Activated naive CD4-positive, alpha-beta T cell treated with anti-CD3 and anti-CD28 coated beads, Interleukin-2, amount 10 ng/mL, durations not matched to agents 5 hours and 36 hours (primary cell): Measurements from ENCODE around the gene MIA3. TPM values are rescaled to one million over a fixed set of nuclear protein-coding genes. Genes with fewer than 3 reads are reported as not detected.

Experiments
- total RNA-seq, 2 experiments: library from RNA; stranded (reverse); gene quantifications; one replicate each; pipeline ENCODE4 v1.2.3, GENCODE V29; 2021

The MIA3 gene
- total RNA-seq, result 10 to 100 TPM; 58.2 to 63.9 TPM

GRCh38 chr1:222618001-222618879 lies at the start of gene MIA3:
TSS of gene MIA3 (plus strand) at chr1:222618097. CDS start at chr1:222618111, 14 bp downstream.

DNA sequence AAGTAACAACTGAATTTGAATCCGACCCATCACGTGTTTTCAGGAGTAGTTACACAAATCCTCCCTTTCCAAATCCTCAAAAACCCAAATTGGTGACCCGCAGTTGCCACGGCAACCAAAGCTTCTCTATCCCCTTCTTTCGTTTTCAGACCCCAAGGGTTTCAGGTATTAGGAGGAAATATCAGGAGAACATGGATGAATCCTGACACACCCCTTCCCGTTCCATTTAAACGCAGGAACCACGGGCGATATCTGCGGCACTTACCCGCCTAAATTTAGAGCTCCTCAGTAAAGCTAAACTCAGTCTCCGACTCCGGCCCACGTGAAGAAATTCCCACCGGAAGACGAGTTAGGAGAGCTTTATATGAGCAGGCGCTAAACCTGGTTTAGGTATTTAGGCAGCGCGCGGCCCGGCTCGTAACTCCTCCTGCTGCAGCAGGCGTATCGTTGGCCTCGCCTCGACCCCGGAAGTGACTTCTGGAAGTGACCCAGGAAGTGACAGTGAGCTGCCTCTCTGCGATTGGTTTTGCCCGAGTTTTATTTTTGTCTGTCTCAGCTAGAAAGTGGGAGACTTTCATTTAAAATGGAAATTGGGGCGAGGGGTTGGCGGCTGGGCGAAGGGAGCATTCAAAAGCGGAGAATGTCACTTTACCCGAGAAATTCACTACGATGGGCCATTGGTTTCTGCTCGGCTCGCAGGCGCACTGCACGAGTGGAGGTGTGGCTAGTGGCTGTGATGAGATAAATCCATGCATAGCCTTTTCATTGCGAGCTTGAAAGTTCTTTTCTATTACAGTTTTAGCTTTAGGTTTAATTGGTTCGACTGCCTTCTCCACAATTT lies 28.2 kb upstream of the MIA3 start, which contains the start of gene TAF1A:
Gene TAF1A, minus strand, starts transcription at position 472 of the 841 bp plus-strand sequence.

DNA sequence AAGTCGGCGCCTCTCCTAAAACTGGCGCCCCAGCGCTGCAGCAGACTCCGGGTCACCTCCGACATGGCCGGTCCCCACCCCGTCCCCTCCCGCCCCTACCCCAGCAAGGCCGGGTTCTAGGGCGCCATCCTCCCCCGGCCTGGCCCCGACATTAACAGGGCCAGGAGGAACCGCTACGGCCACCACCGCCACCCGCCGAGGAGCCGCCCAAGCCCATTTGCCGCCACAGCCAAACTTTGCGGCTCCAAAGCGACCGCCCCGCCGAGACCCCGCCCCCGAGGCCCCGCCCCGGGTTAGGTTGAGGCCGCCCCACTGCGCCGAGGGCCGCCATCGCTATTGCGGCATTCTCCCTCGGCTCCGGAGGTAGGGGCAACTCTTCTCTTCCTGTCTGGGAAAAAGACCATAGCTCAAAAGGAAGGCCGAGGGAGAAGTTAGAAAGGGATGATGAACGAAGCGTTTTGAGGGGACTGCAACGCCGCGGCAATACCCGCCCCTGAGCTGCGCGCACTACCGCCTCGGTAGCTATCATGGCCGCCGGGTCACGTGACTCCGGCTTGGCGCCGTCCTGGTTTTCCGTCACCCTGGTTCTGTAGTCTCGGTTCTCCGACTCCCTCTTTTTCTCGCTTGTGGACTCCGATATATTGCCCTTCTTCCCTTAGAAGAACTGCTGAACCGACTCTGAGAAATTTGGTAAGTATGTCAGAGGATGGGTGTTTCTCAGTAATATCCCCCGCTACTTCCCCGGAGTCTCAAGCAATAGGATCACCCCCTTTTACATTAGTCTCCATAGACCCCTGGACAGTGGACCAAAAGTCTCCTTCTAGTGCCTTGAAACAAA lies 94.6 kb downstream of the MIA3 start, which contains the start of the genes AIDA and BROX:
Gene AIDA, minus strand, starts transcription at position 239 of the 838 bp plus-strand sequence. Its CDS starts 174 bp downstream, at position 65.
Gene BROX, plus strand, starts transcription at position 312 of the 838 bp plus-strand sequence. CDS start 3,136 bp downstream, outside the sequence.

Other genes with a start within 250 kb of the MIA3 start
- gene HHIPL2, start 70.0 kb upstream of the MIA3 start, total RNA-seq, result under 1 TPM in 1 of 2 experiments, not detected in 1; 0.25 TPM
- gene TAF1A, start 28.2 kb upstream of the MIA3 start, total RNA-seq, result 1 to 10 TPM; 8.5 TPM
- 10 to 100 TPM; 67.7 to 70.4 TPM for gene AIDA, start 94.4 kb downstream of the MIA3 start, total RNA-seq
- gene BROX, start 94.5 kb downstream of the MIA3 start, total RNA-seq, result 10 to 100 TPM; 53.5 to 54.0 TPM
- gene FAM177B, start 119.1 kb downstream of the MIA3 start, total RNA-seq, result not detected
- 1 to 10 TPM; 1.4 to 1.8 TPM for gene DISP1, start 196.9 kb downstream of the MIA3 start, total RNA-seq